GM11168 (cell line): ENCODE measurements around the gene TMCC2.

Source experiments
- in situ Hi-C: fragments of 300-500 bp; cut with MboI; formaldehyde crosslinking; loops from one replicate; pipeline ENCODE4 v1.12.0; 2022; ENCODE audit warnings: low sequenced_read_pairs; ENCODE audit not compliant: unreplicated experiment

Gene TMCC2

GRCh38 chr1:205258261-205258691 lies 30.5 kb downstream of the TMCC2 start:
- in situ Hi-C loops = no loop called here

- in situ Hi-C loops = no loop called here
These were observed 31.0 kb downstream of the TMCC2 start for GRCh38 chr1:205258719-205259118.

GRCh38 chr1:205259324-205259832 lies 31.6 kb downstream of the TMCC2 start:
- in situ Hi-C loops = no loop called here

- in situ Hi-C loops = no loop called here
These were observed 32.3 kb downstream of the TMCC2 start for GRCh38 chr1:205259998-205260397.

GRCh38 chr1:205260948-205261732 lies 33.4 kb downstream of the TMCC2 start:
- in situ Hi-C loops = no loop called here

- in situ Hi-C loops = no loop called here
These were observed 34.4 kb downstream of the TMCC2 start for GRCh38 chr1:205261946-205262691.

- in situ Hi-C loops = no loop called here
These were observed 35.0 kb downstream of the TMCC2 start for GRCh38 chr1:205262731-205263171.

- in situ Hi-C loops = no loop called here
These were observed 35.9 kb downstream of the TMCC2 start for GRCh38 chr1:205263580-205264190.

- in situ Hi-C loops = no loop called here
These were observed 39.0 kb downstream of the TMCC2 start for GRCh38 chr1:205266611-205267305.

GRCh38 chr1:205267306-205267902 lies 39.7 kb downstream of the TMCC2 start:
- in situ Hi-C loops = no loop called here

GRCh38 chr1:205268846-205269680 lies 41.3 kb downstream of the TMCC2 start:
- in situ Hi-C loops = no loop called here

- in situ Hi-C loops = no loop called here
These were observed 42.0 kb downstream of the TMCC2 start for GRCh38 chr1:205269711-205270110.

GRCh38 chr1:205270271-205270670 lies 42.5 kb downstream of the TMCC2 start:
- in situ Hi-C loops = no loop called here

- in situ Hi-C loops = no loop called here
These were observed 43.0 kb downstream of the TMCC2 start for GRCh38 chr1:205270764-205271163.

- in situ Hi-C loops = no loop called here
These were observed 43.5 kb downstream of the TMCC2 start for GRCh38 chr1:205271277-205271676.

GRCh38 chr1:205271745-205272144 lies 44.0 kb downstream of the TMCC2 start:
- in situ Hi-C loops = no loop called here

- in situ Hi-C loops = no loop called here
These were observed 44.8 kb downstream of the TMCC2 start for GRCh38 chr1:205272536-205272935.

GRCh38 chr1:205273551-205273982 lies 45.8 kb downstream of the TMCC2 start:
- in situ Hi-C loops = no loop called here
